H9 (cell line): Measurements from ENCODE around the gene WDR77. TPM values are rescaled to one million over a fixed set of nuclear protein-coding genes. Genes with fewer than 3 reads are reported as not detected.

Source experiments
- DNase-seq: peaks from one replicate; pipeline ENCODE4 v3.0.0-alpha.2; 2017
- H2AFZ ChIP-seq: one replicate; pipeline ENCODE4 v1.6.1; 2013; ENCODE audit warnings: mild to moderate bottlenecking, low read length, control low read depth, moderate library complexity
- H2AK5ac ChIP-seq: 2 replicates; pipeline ENCODE4 v1.6.1; 2013; ENCODE audit warnings: low read length, control low read depth, mixed read lengths; ENCODE audit not compliant: insufficient read length
- H2BK120ac ChIP-seq: one replicate; pipeline ENCODE4 v1.6.1; 2013; ENCODE audit warnings: low read depth, mild to moderate bottlenecking, low read length, control low read depth, inconsistent platforms; ENCODE audit not compliant: poor library complexity, severe bottlenecking
- H2BK12ac ChIP-seq: 2 replicates; pipeline ENCODE4 v1.6.1; 2013; ENCODE audit warnings: low read length, control low read depth, mixed read lengths, low read depth; ENCODE audit not compliant: insufficient read length
- H2BK15ac ChIP-seq: 2 replicates; pipeline ENCODE4 v1.6.1; 2013; ENCODE audit warnings: low read depth, low read length, control low read depth
- H2BK20ac ChIP-seq: one replicate; pipeline ENCODE4 v1.6.1; 2013; ENCODE audit warnings: low read depth, mild to moderate bottlenecking, low read length, control low read depth, inconsistent platforms; ENCODE audit not compliant: poor library complexity, severe bottlenecking
- H2BK5ac ChIP-seq: 2 replicates; pipeline ENCODE4 v1.6.1; 2013; ENCODE audit warnings: low read length, control low read depth, mixed read lengths; ENCODE audit not compliant: insufficient read length
- H3K14ac ChIP-seq: 2 replicates; pipeline ENCODE4 v1.6.1; 2013; ENCODE audit warnings: low read length, control low read depth; ENCODE audit not compliant: insufficient read depth
- H3K18ac ChIP-seq: 2 replicates; pipeline ENCODE4 v1.6.1; 2013; ENCODE audit warnings: low read depth, mild to moderate bottlenecking, mixed read lengths, low read length, control low read depth; ENCODE audit not compliant: insufficient read length
- H3K23ac ChIP-seq: 2 replicates; pipeline ENCODE4 v1.6.1; 2013; ENCODE audit warnings: low read length, control low read depth, mixed read lengths, low read depth; ENCODE audit not compliant: insufficient read length
- H3K23me2 ChIP-seq: 2 replicates; pipeline ENCODE4 v1.6.1; 2013; ENCODE audit warnings: low read depth, mild to moderate bottlenecking, mixed read lengths, low read length, control low read depth; ENCODE audit not compliant: insufficient read length, poor library complexity, severe bottlenecking
- H3K27ac ChIP-seq: 2 replicates; pipeline ENCODE4 v1.5.1; 2013; ENCODE audit warnings: low read length, control low read depth, mixed read lengths, low read depth; ENCODE audit not compliant: insufficient read length
- H3K27me3 ChIP-seq: 2 replicates; pipeline ENCODE4 v1.6.1; 2013; ENCODE audit warnings: low read length, control low read depth, inconsistent platforms; ENCODE audit not compliant: insufficient read depth
- H3K4ac ChIP-seq: 2 replicates; pipeline ENCODE4 v1.6.1; 2013; ENCODE audit warnings: low read depth, mild to moderate bottlenecking, control low read depth, inconsistent platforms, low read length, moderate library complexity
- H3K4me1 ChIP-seq: 2 replicates; pipeline ENCODE4 v1.6.1; 2013; ENCODE audit warnings: low read length, control low read depth, inconsistent platforms; ENCODE audit not compliant: insufficient read depth
- H3K4me2 ChIP-seq: 2 replicates; pipeline ENCODE4 v1.6.1; 2013; ENCODE audit warnings: low read length, control low read depth, mixed read lengths; ENCODE audit not compliant: insufficient read length, insufficient read depth
- H3K56ac ChIP-seq: 2 replicates; pipeline ENCODE4 v1.6.1; 2013; ENCODE audit warnings: low read depth, mild to moderate bottlenecking, mixed read lengths, low read length, control low read depth; ENCODE audit not compliant: insufficient read length
- H3K79me1 ChIP-seq: 2 replicates; pipeline ENCODE4 v1.6.1; 2013; ENCODE audit warnings: low read depth, mild to moderate bottlenecking, moderate library complexity, low read length, control low read depth, inconsistent platforms; ENCODE audit not compliant: insufficient read depth, poor library complexity, severe bottlenecking
- H3K79me2 ChIP-seq: 2 replicates; pipeline ENCODE4 v1.6.1; 2013; ENCODE audit warnings: low read length, control low read depth, inconsistent platforms; ENCODE audit not compliant: insufficient read depth
- H3K9ac ChIP-seq: 2 replicates; pipeline ENCODE4 v1.6.1; 2013; ENCODE audit warnings: low read length, control low read depth, mixed read lengths; ENCODE audit not compliant: insufficient read length; ENCODE audit errors: extremely low read depth
- H3K9me3 ChIP-seq: one replicate; pipeline ENCODE4 v1.6.1; 2013; ENCODE audit warnings: low read depth, low read length, inconsistent platforms; ENCODE audit not compliant: control insufficient read depth
- H3T11ph ChIP-seq: one replicate; pipeline ENCODE4 v1.6.1; 2013; ENCODE audit warnings: mild to moderate bottlenecking, low read length, control low read depth, inconsistent platforms
- H4K20me1 ChIP-seq: one replicate; pipeline ENCODE4 v1.6.1; 2013; ENCODE audit not compliant: control insufficient read depth, insufficient read length, insufficient read depth
- H4K5ac ChIP-seq: 2 replicates; pipeline ENCODE4 v1.6.1; 2013; ENCODE audit warnings: low read depth, mild to moderate bottlenecking, mixed read lengths, low read length, control low read depth; ENCODE audit not compliant: insufficient read length
- H4K8ac ChIP-seq: replicated peaks from 2 replicates; pipeline ENCODE4 v1.6.1; 2013; ENCODE audit warnings: low read length, control low read depth, mixed read lengths, low read depth; ENCODE audit not compliant: insufficient read length
- H4K91ac ChIP-seq: 2 replicates; pipeline ENCODE4 v1.6.1; 2013; ENCODE audit warnings: low read depth, mild to moderate bottlenecking, moderate library complexity, mixed read lengths, low read length, control low read depth; ENCODE audit not compliant: insufficient read length
- H3K27ac Mint-ChIP-seq, 3 experiments: 2 replicates in 2 of 3; 3 replicates in 1 of 3; pipeline ENCODE4 v1.8.0; 2020 to 2021; ENCODE audit warnings: mixed read lengths in 3 of 3, mild to moderate bottlenecking in 1 of 3, moderate library complexity in 1 of 3
- H3K27me3 Mint-ChIP-seq: 2 replicates; pipeline ENCODE4 v1.8.0; 2021; ENCODE audit warnings: low read depth, mild to moderate bottlenecking, moderate library complexity, mixed read lengths
- H3K36me3 Mint-ChIP-seq, 3 experiments: 2 replicates in 2 of 3; 3 replicates in 1 of 3; pipeline ENCODE4 v1.8.0; 2020 to 2021; ENCODE audit warnings: low read depth in 3 of 3, mixed read lengths in 3 of 3; ENCODE audit not compliant: insufficient read depth in 1 of 3
- H3K4me1 Mint-ChIP-seq, 2 experiments: 2 replicates each; pipeline ENCODE4 v1.8.0; 2020; ENCODE audit warnings: mixed read lengths in 2 of 2
- H3K4me3 Mint-ChIP-seq, 2 experiments: 2 replicates in 1 of 2; 3 replicates in 1 of 2; pipeline ENCODE4 v1.8.0; 2020 to 2021; ENCODE audit warnings: mild to moderate bottlenecking in 2 of 2, mixed read lengths in 2 of 2, moderate library complexity in 1 of 2
- H3K9me3 Mint-ChIP-seq, 2 experiments: 2 replicates in 1 of 2; 3 replicates in 1 of 2; pipeline ENCODE4 v1.8.0; 2020; ENCODE audit warnings: mild to moderate bottlenecking in 2 of 2, mixed read lengths in 2 of 2, moderate library complexity in 1 of 2
- WGBS: extraction: QIAGEN DNeasy Blood & Tissue Kit; methylation state at CpG from one replicate; pipeline ENCODE4 v1.1.7; 2013; ENCODE audit warnings: missing lambda C conversion rate, low lambda C conversion rate, mixed read lengths; ENCODE audit not compliant: insufficient read length; ENCODE audit errors: extremely low coverage; 5-methylcytosine and 5-hydroxymethylcytosine counted together
- total RNA-seq: library from RNA; stranded (reverse); gene quantifications from 2 replicates; pipeline ENCODE4 v1.2.1, GENCODE V29; 2021
- TF ChIP-seq, protein P1 (sequence below): fragments of 200-600 bp; sonication (generic); conservative IDR thresholded peaks from 3 replicates; pipeline ENCODE4 v1.8.0; 2021; ENCODE audit warnings: antibody characterized with exemption, mild to moderate bottlenecking

The WDR77 gene
- total RNA-seq, 1 experiment from 2014 or later: 70.9 TPM

GRCh38 chr1:111488669-111489068 is 39.6 kb upstream of the WDR77 start:
- Mint-ChIP-seq H3K9me3 (no peaks in the 10 kb centered on the region), H3K4me1 (peaks cover 6% of the 10 kb centered on the region in 2 experiments), H3K27me3 (no peaks in the 10 kb centered on the region), H3K27ac (no peak overlapping the region), H3K36me3 (no peaks in the 10 kb centered on the region), H3K4me3 (no peak overlapping the region)
- Histone ChIP-seq H3T11ph (no peak overlapping the region), H3K23me2 (no peaks in the 10 kb centered on the region), H2BK5ac (no peak overlapping the region), H2AK5ac (no peak overlapping the region), H3K56ac (no peak overlapping the region), H2AFZ (no peak overlapping the region), H3K23ac (no peak overlapping the region), H3K79me1 (no peaks in the 10 kb centered on the region), H3K18ac (no peak overlapping the region), H4K91ac (no peak overlapping the region), H3K79me2 (no peaks in the 10 kb centered on the region), H2BK120ac (no peak overlapping the region), H3K9me3 (no peaks in the 10 kb centered on the region), H3K27me3 (no peaks in the 10 kb centered on the region), H4K8ac (no peak overlapping the region), H4K20me1 (no peaks in the 10 kb centered on the region), H3K27ac (no peak overlapping the region), H2BK20ac (no peak overlapping the region), H3K4ac (no peak overlapping the region), H3K9ac (no peak overlapping the region), H2BK12ac (no peak overlapping the region), H4K5ac (no peak overlapping the region), H3K14ac (no peak overlapping the region; the same call in 1 of the 2 replicates), H3K4me1 (no peaks in the 10 kb centered on the region), H2BK15ac (no peak overlapping the region), H3K4me2 (no peak overlapping the region)
- DNase-seq: no peak
- no CpG with 5 or more reads among the region's 9 CpGs for WGBS
- TF ChIP-seq, protein P1, sequence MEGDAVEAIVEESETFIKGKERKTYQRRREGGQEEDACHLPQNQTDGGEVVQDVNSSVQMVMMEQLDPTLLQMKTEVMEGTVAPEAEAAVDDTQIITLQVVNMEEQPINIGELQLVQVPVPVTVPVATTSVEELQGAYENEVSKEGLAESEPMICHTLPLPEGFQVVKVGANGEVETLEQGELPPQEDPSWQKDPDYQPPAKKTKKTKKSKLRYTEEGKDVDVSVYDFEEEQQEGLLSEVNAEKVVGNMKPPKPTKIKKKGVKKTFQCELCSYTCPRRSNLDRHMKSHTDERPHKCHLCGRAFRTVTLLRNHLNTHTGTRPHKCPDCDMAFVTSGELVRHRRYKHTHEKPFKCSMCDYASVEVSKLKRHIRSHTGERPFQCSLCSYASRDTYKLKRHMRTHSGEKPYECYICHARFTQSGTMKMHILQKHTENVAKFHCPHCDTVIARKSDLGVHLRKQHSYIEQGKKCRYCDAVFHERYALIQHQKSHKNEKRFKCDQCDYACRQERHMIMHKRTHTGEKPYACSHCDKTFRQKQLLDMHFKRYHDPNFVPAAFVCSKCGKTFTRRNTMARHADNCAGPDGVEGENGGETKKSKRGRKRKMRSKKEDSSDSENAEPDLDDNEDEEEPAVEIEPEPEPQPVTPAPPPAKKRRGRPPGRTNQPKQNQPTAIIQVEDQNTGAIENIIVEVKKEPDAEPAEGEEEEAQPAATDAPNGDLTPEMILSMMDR: no peak
